ENCODE results near the gene SCAPER.
"Not testable (repeated sequence)": the region's sequence is repeated elsewhere in the genome, so short reads cannot be mapped to it uniquely, and the experiment has no call there.

The SCAPER gene

DNA sequence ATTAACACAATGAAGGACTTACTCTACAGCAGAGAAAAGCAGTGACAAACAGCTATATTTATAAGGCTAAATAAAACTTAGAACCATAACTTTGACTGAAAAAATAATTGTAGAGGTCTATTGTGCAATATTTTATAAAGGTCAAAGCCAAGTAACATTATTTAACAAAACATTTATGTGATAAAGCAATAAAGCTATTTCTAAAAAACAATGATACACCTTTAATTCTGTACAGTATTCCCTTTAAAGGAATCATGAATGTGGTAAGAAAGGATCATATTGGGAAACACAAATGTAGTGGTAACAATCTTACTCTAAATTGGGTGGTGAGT is 332.2 kb downstream of the SCAPER start:
- DNase-seq (ENCODE audit: low read depth), result no peak

- DNase-seq (ENCODE audit: low read depth), result no peak
Observed at GRCh38 chr15:76566276-76566675, 338.9 kb downstream of the SCAPER start.

DNA sequence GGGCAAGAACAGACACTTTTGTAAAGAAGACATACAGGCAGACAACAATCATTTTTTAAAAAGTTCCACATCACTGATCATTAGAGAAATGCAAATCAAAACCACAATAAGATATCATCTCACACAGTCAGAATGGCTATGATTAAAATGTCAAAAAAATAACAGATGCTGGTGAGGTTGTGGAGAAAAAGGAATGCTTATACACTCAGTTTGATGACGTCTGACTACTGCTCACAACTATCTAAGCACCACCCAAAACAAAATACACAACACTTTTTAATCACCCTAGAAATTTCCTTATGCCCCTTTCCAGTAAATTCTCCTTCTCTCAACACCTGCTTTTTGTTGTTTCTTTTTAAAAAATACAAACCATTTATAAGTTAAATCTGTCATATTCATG is 339.8 kb downstream of the SCAPER start:
- DNase-seq (ENCODE audit: low read depth), result no peak

DNA sequence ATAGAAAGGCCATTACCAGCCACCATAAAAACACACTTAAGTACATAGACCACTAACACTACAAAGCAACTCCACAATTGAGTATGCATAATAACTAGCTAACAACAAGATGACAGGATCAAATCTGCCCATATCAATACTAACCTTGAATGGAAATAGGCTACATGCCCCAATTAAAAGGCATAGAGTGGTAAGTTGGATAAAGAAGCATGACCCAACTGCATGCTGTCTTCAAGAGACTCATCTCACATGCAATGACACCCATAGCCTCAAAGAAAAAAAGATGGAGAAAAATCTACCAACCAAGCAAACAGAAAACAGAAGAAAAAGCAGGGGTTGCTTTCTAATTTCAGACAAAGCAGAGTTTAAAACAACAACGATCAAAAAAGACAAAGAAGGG is 349.9 kb downstream of the SCAPER start:
- DNase-seq (ENCODE audit: low read depth), result no peak

- DNase-seq (ENCODE audit: low read depth), result no peak
Observed at GRCh38 chr15:76553564-76553963, 351.6 kb downstream of the SCAPER start.

DNA sequence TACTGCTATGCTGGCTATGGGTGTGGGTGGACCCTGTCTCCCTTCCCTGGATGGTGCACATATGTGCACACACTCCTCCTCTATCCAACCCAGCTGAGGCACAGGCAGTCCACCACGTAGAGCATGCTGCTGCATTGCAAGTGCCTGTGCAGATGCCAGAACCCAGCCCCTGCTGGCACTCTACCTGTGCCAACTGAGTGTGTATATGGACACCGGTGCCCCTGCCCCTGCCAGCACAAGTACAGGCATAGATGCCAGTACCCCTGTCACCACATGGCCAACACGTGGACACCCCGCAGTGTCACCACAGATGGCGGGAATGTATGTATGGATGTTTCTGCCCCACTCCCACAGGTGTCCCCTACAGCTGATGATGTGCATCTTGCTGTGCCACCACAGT is 352.0 kb downstream of the SCAPER start:
- DNase-seq (ENCODE audit: low read depth), result no peak

GRCh38 chr15:76546805-76547204 is 358.3 kb downstream of the SCAPER start:
- DNase-seq (ENCODE audit: low read depth), result no peak

GRCh38 chr15:76533995-76534394 is 371.1 kb downstream of the SCAPER start:
- no peak for DNase-seq (ENCODE audit: low read depth)

DNA sequence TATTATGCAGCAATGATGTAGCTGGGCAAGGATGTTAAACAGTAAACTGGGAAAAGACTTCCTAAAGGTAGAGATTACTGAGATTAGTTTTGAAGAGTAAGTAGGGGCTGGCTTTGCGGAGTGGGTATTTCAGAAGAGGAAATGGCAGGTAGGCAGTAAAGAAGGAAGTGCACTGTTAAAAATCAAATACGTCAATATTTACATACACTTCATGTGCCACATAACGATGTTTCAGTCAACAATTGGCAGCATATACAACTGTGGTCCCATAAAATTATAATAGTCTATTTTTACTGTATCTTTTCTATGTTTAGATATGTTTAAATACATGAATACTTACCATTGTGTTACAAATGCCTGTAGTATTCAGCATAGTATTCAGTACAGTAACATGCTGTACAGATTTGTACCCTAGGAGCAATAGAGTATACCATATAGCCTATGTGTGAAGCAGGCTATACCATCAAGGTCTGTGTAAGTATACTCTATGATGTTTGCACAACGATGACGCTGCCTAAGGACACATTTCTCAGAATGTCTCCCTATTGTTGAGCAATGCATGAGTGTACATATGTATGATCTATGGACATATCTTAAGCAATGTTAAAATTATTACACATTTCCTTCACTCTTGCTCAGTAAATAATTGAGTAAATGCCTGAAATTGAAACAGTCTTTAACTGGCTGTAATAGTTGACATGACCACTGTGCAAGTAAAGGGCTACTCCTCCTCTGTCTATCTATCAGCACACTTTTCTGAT is 371.9 kb downstream of the SCAPER start:
- no peak for DNase-seq (ENCODE audit: low read depth)

- no peak for DNase-seq (ENCODE audit: low read depth)
Observed at GRCh38 chr15:76529911-76530310, 375.2 kb downstream of the SCAPER start.

DNA sequence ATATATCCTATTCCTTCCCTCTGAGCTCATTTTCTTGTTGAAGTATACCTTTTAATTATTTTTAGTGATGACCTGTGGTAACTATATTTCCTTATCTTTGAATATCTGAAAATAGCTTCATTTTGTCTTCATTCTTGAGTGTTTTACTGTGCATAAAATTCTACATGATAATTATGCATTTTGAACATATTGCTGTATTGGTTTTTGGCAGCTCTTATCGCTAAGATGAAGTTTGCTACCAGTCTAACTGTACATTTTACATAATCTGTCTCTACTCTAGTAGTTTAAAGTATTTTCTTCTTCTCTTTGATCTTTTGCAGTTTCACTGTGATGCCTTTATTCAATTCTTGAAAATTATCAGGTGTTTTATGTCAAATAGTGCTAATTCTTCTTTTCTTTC is 379.0 kb downstream of the SCAPER start:
- DNase-seq (ENCODE audit: low read depth), result no peak

GRCh38 chr15:76517910-76518309 is 387.2 kb downstream of the SCAPER start:
- DNase-seq (ENCODE audit: low read depth), result no peak

GRCh38 chr15:76514282-76514681 is 390.9 kb downstream of the SCAPER start:
- DNase-seq (ENCODE audit: low read depth), result no peak

DNA sequence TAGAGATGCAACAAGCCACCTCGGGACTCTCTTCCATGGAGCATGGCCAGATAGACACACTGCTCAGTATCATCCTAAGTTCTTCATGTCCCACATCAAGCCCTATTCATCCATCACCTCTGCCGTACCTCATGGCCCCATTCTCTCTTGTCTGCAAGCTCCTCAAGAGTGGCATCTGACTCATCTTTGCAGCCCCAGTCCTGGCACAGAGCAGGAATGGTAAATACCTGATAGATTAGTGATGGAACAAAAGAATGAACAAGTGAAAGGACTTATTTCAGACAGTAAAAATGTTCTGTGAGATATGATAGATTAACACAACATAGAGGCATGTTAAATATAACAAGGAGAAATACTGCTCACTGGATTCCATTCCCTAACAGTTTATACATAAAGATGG is 392.2 kb downstream of the SCAPER start:
- DNase-seq (ENCODE audit: low read depth), result no peak

DNA sequence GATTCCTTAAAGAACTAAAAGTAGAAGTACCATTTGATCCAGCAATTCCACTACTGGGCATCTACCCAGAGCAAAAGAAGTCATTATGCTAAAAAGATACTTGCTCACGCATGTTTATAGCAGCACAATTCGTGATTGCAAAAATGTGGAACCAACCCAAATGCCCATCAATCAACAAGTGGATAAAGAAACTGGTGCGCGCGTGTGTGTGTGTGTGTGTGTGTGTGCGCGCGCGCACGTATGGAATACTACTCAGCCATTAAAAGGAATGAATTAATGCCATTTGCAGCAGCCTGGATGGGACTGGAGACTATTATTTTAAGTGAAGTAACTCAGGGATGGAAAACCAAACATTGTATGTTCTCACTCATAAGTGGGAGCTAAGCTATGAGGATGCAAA is 394.5 kb downstream of the SCAPER start:
- not testable (repeated sequence) for DNase-seq (ENCODE audit: low read depth)

DNA sequence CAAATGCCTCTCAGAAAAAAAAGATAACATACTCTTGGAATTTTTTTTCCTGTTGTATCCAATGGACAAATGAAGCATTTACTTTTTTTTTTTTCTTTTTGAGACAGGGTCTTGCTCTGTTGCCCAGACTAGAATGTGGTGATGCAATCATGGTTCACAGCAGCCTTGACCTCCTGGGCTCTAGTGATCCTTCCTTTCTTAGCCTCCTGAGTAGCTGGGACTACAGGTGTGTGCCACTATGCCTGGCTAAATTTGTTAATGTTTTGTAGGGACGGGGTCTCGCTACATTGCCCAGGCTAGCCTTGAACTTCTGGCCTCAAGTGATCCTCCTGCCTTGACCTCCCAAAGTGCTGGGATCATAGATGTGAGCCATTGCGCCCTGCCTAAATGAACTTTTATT is 401.3 kb downstream of the SCAPER start:
- no peak for DNase-seq (ENCODE audit: low read depth)

DNA sequence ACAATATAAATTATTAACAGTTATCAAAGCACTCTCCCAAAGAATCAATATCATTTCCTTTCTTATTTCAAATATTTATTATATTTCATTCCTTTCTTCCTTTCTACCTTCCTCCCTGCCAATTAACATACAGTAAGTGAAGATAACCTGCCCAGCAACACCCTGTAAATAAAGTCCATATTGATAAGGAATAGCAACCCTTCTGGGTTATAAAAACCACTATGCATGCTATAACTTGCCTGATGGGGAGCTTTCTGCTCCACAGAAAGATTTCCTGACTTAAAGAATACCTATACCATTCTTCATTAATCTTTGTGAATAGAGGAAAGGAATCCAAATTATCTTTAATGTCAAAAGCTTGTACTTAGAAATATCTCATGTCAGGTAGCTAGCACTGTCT is 402.0 kb downstream of the SCAPER start:
- no peak for DNase-seq (ENCODE audit: low read depth)

- no peak for DNase-seq (ENCODE audit: low read depth)
Observed at GRCh38 chr15:76502678-76503077, 402.5 kb downstream of the SCAPER start.

- DNase-seq (ENCODE audit: low read depth), result not testable (repeated sequence)
Observed at GRCh38 chr15:76502185-76502584, 403.0 kb downstream of the SCAPER start.

DNA sequence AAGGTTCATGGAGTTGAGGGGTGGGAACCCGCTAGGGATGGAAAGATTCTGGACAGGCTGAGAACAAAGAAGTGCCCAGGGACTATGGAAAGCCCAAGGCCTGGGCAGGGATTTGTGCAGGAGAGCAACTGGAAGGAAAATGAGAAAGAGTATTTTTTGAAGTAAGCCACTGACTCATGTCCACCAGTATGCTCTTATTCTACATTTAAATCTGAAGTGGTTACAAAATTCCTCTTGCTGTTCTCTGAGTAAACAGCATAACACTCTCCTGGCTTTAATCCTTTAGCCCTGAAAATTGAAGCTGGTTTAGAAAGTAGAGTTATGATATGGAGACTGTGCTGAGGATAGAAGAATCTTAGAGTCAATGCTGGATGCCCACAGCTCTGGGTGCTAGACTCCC is 403.4 kb downstream of the SCAPER start:
- no peak for DNase-seq (ENCODE audit: low read depth)

GRCh38 chr15:76501011-76501410 is 404.1 kb downstream of the SCAPER start:
- no peak for DNase-seq (ENCODE audit: low read depth)

DNA sequence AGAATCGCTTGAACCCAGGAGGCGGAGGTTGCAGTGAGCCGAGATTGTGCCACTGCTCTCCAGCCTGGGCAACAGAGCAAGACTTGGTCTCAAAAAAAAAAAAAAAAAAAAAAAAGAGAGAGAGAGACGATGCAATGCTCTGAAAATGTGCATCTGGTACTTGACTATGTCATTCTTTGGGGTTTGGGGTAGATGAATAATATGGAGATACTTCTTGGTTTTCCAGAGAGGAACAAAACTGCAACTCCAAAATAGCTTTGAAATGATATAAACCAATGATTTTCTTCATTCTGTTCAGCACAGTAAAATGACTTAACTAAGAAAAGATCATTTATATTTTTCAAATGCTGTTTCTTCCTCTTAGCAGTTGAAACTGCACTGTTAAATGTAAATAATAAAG is 409.7 kb downstream of the SCAPER start:
- DNase-seq (ENCODE audit: low read depth), result no peak

- no peak for DNase-seq (ENCODE audit: low read depth)
Observed at GRCh38 chr15:76492538-76492937, 412.6 kb downstream of the SCAPER start.

DNA sequence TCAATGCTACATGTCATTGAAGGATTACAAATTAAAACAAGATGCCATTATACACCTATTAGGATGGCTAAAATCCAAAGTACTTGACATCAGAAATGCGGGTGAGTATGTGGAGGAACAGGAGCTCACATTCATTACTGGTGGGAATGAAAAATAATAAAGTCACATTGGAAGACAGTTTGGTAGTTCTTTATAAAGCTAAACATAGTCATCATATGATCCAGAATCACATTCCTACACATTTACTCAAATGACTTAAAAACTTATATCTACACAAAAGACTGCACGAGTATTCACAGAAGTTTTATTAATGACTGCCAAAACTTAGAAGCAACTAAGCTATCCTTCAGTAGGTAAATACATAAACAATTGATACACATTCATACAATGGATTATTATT is 421.4 kb downstream of the SCAPER start:
- no peak for DNase-seq (ENCODE audit: low read depth)

- DNase-seq (ENCODE audit: low read depth), result no peak
Observed at GRCh38 chr15:76483018-76483417, 422.1 kb downstream of the SCAPER start.
